Breast epithelium (tissue), 3 donors: ENCODE results near the gene LMOD1.

Experiments used
- POLR2A ChIP-seq: fragments of 450-650 bp; IDR thresholded peaks from one replicate; pipeline ENCODE4 v1.6.1; 2016; ENCODE audit warnings: antibody characterized with exemption, mild to moderate bottlenecking, moderate library complexity
- POLR2AphosphoS5 ChIP-seq, 3 donors: sonication (generic); formaldehyde crosslinking; IDR thresholded peaks; one replicate each; pipeline ENCODE4 v1.6.1; 2017; ENCODE audit warnings: antibody characterized with exemption in 3 of 3
- TF ChIP-seq, protein P1 (sequence below), 3 donors: fragments of 450-650 bp; IDR thresholded peaks; one replicate each; pipeline ENCODE4 v1.5.1; 2016 to 2017; ENCODE audit warnings: antibody characterized with exemption in 3 of 3, mild to moderate bottlenecking in 3 of 3, moderate library complexity in 3 of 3

DNA sequence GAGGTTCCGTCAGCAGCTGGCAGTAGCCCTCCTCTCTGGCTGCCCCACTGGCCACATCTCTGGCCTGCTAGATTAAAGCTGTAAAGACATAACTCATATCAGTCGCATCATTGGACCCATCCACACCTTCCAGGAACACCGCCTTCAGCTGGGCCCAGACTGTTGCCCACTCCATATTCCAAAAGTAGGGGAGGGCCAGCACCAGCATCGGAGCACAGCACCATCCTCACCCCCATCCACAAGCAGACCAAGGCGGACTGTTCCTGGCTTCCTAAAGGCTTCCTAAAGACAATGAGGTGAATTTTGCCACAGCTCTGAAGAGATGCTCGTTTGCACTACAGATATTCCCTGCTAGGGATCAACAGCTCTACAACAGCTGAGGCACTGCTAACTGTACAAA, 54.1 kb downstream of the LMOD1 start:
- TF ChIP-seq, protein P1, sequence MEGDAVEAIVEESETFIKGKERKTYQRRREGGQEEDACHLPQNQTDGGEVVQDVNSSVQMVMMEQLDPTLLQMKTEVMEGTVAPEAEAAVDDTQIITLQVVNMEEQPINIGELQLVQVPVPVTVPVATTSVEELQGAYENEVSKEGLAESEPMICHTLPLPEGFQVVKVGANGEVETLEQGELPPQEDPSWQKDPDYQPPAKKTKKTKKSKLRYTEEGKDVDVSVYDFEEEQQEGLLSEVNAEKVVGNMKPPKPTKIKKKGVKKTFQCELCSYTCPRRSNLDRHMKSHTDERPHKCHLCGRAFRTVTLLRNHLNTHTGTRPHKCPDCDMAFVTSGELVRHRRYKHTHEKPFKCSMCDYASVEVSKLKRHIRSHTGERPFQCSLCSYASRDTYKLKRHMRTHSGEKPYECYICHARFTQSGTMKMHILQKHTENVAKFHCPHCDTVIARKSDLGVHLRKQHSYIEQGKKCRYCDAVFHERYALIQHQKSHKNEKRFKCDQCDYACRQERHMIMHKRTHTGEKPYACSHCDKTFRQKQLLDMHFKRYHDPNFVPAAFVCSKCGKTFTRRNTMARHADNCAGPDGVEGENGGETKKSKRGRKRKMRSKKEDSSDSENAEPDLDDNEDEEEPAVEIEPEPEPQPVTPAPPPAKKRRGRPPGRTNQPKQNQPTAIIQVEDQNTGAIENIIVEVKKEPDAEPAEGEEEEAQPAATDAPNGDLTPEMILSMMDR (IDR thresholded peaks at IDR 0.05) = no peak
- TF ChIP-seq POLR2A (no peak), POLR2AphosphoS5 (IDR thresholded peaks at IDR 0.05) (no peak)
